Mucosa of stomach (tissue), 1 donor: ENCODE measurements around the gene MATN1.

Source experiments
- H3K27me3 ChIP-seq: one replicate; pipeline ENCODE4 v1.7.0; 2013; ENCODE audit warnings: mild to moderate bottlenecking, low read length; ENCODE audit not compliant: control insufficient read depth, insufficient read depth
- H3K36me3 ChIP-seq: one replicate; pipeline ENCODE4 v1.7.0; 2013; ENCODE audit warnings: low read length; ENCODE audit not compliant: control insufficient read depth, insufficient read depth
- H3K4me1 ChIP-seq: one replicate; pipeline ENCODE4 v1.7.0; 2013; ENCODE audit warnings: mild to moderate bottlenecking, low read length; ENCODE audit not compliant: control insufficient read depth, insufficient read depth
- H3K4me3 ChIP-seq: one replicate; pipeline ENCODE4 v1.7.0; 2013; ENCODE audit warnings: low read length
- H3K9ac ChIP-seq: one replicate; pipeline ENCODE4 v1.7.0; 2013; ENCODE audit warnings: mild to moderate bottlenecking, low read length, moderate library complexity
- H3K9me3 ChIP-seq: one replicate; pipeline ENCODE4 v1.7.0; 2013; ENCODE audit warnings: mild to moderate bottlenecking, low read length, moderate library complexity; ENCODE audit not compliant: control insufficient read depth
- donor health status: Pancreatic carcinoma.

The MATN1 gene

DNA sequence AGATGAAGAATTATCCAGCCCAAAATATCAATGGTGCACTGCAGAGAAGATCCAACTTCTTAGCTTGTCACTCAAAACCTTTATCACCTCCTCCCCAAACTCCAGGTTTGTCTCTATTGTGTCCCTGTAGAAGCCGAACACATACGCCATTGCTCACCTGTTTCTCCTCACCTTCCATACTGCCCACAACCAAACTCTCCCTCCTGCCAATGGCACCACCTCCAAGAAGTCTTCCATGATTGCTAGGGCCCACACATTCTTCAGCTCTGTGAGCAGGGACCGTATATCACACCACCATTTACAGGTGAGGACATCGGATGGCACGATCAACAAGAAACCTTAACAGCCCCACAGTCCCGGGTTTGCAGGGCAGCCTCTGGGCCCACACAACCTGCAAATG, 31.9 kb upstream of the MATN1 start:
- peaks cover 4% of the 10 kb centered on the region for H3K27me3 ChIP-seq
- no peaks in the 10 kb centered on the region for H3K9me3 ChIP-seq
- H3K9ac ChIP-seq = no peak overlapping the region
- no peaks in the 10 kb centered on the region for H3K4me1 ChIP-seq
- no peak overlapping the region for H3K4me3 ChIP-seq
- no peaks in the 10 kb centered on the region for H3K36me3 ChIP-seq

DNA sequence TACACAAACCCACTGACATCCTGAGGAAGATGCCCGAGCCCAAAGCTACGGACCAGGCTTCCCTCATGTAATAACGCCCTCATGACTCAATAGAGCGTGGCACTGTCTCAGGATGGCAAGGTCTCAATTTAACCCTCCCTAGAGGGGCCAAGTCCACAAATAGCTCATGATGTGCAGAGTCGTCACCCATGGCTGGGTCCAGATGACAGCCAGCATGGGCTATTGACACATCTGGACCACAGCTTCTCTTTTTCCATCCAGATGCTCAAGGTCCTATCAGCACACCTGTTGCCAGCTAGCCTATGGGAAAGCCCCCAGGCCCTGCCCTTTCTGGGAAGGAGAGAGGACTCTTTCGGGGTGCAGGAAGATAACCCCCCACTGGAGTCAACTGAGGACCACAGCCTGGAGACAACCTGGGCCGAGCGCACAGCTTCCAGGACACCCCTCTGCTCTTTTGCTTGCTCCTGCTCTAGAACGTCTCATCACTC, 31.3 kb upstream of the MATN1 start:
- no peaks in the 10 kb centered on the region for H3K9me3 ChIP-seq
- no peak overlapping the region for H3K9ac ChIP-seq
- no peak overlapping the region for H3K4me3 ChIP-seq
- no peaks in the 10 kb centered on the region for H3K36me3 ChIP-seq
- no peaks in the 10 kb centered on the region for H3K4me1 ChIP-seq
- peaks cover 4% of the 10 kb centered on the region for H3K27me3 ChIP-seq

DNA sequence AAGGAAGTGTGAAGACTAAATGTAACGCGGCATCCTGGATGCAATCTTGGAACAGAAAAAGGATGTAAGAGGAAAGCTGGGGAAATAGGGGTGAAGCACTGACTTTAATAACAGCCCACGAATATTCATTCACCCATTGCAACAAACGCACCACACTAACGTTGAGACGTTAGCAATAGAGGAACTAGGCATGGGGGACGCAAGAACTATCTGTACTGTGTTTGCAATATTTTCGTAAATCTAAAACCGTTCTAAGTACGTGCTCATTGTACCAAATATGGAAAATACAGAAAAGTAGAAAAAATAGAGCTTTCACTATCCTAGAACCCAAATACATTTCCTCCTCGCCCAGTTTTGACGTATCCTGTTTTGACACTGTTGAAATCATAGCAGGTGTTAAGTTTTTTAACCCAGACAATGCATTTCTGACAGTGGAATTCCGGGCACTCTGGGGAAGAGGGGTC, 30.3 kb upstream of the MATN1 start:
- no peak overlapping the region for H3K4me3 ChIP-seq
- H3K9me3 ChIP-seq = no peaks in the 10 kb centered on the region
- H3K4me1 ChIP-seq = no peaks in the 10 kb centered on the region
- peaks cover 4% of the 10 kb centered on the region for H3K27me3 ChIP-seq
- no peak overlapping the region for H3K9ac ChIP-seq
- H3K36me3 ChIP-seq = no peaks in the 10 kb centered on the region

DNA sequence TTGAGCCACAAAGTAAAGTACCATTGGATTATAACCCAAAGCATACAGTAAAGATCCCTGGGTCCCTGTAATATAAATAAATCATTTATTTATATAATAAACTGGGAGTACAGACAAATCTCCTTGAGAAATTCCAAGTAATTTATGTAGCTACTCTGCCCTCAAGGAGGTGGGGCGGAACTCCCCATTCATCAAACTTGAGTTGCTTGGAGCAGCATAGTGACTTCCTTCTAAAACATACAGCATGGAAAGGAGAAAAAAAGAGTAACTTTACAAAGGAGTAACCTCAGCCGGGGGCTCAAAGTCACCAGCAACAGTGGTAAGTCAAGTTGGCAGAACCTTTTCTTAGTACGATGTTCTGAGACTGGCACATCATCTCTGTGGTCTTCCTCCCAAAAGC, 29.7 kb upstream of the MATN1 start:
- H3K4me1 ChIP-seq = peaks cover 4% of the 10 kb centered on the region
- no peak overlapping the region for H3K9ac ChIP-seq
- no peaks in the 10 kb centered on the region for H3K36me3 ChIP-seq
- H3K4me3 ChIP-seq = no peak overlapping the region
- H3K27me3 ChIP-seq = peaks cover 4% of the 10 kb centered on the region
- H3K9me3 ChIP-seq = no peaks in the 10 kb centered on the region

DNA sequence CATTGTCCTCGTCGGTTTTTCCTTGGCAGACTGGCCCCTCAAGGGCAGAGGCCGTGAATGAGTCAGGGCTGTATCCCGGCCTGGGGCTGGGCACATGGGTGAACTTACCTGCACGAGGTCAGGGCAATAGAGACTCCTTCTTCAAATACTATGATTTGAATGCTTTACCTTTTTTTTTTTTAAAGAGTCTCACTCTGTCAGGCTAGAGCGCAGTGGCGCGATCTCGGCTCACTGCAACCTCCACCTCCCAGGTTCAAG, 29.2 kb upstream of the MATN1 start:
- Histone ChIP-seq H3K9me3 (no peaks in the 10 kb centered on the region), H3K27me3 (peaks cover 4% of the 10 kb centered on the region), H3K36me3 (no peaks in the 10 kb centered on the region), H3K9ac (no peak overlapping the region), H3K4me3 (no peak overlapping the region), H3K4me1 (peaks cover 7% of the 10 kb centered on the region)

DNA sequence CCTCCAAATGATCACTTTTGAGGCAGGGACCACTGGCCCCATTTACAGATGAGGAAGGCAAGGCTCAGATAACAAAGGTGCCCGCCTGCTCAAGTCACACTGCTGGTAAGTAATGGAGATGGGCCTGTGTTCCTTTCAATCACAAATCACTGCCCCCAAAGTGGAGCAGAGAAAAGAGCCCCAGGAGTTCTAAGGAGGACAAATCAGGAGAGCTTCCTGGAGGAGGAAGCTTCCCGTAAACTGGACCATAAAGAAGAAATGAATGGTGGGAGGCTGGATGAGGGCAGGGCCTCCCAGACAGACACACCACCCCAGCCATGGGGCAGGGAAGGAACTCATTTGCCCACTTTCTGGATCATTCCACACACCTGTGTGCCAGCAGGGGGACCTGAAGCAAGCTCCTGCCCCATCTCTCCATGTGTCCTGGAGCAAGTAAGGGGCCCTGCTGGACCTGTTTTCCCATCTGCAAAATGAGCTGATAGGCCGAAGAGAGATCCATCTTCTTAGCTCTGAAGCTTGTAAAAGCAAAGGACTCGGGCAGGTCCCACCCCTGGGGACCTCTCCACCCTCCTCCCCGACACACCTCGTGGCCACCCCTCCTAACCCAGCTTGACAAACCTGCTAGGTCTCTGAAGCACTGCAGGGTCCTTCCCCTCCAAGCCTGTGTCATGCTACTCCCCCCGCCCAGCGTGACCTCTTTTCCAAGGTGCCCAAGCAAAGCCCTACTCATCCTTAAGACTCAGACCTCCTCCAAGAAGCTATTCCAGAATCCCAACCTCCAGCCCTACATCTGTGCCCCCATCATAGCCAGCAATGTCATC, 28.7 kb upstream of the MATN1 start:
- H3K9me3 ChIP-seq = no peaks in the 10 kb centered on the region
- no peak overlapping the region for H3K9ac ChIP-seq
- peaks cover 4% of the 10 kb centered on the region for H3K27me3 ChIP-seq
- H3K4me1 ChIP-seq = peaks cover 7% of the 10 kb centered on the region
- H3K36me3 ChIP-seq = no peaks in the 10 kb centered on the region
- H3K4me3 ChIP-seq = no peak overlapping the region

DNA sequence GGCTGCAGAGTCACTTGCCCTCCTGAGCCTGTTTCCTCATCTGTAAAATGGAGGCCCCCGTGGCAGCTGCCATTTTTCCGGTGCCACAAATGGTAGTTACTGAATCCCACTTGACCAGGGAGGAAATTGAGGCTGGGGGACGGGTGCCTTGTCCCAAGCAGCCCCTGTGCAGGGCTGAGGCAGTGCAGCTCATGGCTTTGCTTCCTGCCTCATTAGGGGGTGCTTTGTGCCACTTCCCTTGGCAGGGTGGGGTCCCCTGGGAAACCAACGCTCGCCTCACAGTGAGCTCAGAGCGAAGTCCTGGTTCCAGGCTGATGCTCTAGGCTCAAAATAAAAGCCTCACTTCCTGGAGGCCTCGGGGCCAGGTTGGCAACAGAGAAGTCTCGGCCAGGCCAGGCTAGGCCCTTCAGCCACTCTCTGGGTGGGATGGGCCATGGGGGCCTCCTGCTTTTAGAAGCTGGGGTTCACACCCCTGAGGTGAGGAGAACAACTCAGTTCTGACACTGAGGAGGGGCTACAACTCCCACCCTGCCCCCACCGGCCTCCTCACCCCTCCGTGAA, 27.4 kb upstream of the MATN1 start:
- peaks cover 19% of the 10 kb centered on the region for H3K4me1 ChIP-seq
- H3K27me3 ChIP-seq = peaks cover 4% of the 10 kb centered on the region
- no peak overlapping the region for H3K4me3 ChIP-seq
- no peaks in the 10 kb centered on the region for H3K9me3 ChIP-seq
- no peaks in the 10 kb centered on the region for H3K36me3 ChIP-seq
- no peak overlapping the region for H3K9ac ChIP-seq

DNA sequence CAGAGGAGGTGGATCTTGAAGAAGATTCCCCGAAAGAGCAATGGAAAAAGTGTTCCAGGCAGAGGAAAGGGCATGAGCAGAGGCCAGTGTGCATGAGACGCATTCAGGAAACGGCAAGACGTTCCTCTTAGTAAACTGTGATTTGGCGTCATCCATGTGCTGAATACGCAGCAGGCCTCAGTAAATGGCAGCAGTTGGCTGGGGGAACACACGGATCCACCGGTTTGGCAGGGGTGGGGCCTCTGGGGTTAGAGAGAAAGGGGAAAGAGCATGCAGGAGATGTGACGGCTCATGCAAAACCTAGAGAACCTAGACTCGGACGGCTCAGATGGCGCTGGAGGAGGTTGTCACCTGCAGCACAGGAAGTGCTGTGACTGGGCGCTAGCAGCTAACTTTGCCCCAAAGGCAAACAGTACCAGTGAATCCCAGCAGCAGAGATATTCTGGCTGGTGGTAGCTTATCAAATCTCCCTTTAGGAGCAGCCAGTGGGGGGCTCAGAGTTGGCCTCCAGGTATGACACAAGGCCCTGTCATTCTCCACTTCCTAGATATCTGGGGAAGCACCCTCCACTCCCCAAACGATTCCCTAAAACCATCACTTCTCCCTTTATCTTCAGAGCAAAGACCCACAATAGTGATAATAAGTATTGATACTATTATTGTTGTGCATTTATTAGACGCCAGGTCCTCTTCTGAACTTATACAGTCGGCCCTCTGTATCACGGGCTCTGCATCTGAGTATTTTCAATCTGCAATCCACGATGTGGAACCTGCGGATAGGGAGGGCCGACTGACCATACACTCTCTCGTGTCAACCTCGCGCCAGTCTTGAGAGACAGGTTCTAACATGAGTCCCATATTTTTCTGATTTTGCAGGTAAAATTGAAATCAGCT, 26.6 kb upstream of the MATN1 start:
- H3K4me3 ChIP-seq = no peak overlapping the region
- H3K4me1 ChIP-seq = peaks cover 24% of the 10 kb centered on the region
- H3K9me3 ChIP-seq = no peaks in the 10 kb centered on the region
- H3K9ac ChIP-seq = no peak overlapping the region
- H3K27me3 ChIP-seq = peaks cover 4% of the 10 kb centered on the region
- H3K36me3 ChIP-seq = no peaks in the 10 kb centered on the region

DNA sequence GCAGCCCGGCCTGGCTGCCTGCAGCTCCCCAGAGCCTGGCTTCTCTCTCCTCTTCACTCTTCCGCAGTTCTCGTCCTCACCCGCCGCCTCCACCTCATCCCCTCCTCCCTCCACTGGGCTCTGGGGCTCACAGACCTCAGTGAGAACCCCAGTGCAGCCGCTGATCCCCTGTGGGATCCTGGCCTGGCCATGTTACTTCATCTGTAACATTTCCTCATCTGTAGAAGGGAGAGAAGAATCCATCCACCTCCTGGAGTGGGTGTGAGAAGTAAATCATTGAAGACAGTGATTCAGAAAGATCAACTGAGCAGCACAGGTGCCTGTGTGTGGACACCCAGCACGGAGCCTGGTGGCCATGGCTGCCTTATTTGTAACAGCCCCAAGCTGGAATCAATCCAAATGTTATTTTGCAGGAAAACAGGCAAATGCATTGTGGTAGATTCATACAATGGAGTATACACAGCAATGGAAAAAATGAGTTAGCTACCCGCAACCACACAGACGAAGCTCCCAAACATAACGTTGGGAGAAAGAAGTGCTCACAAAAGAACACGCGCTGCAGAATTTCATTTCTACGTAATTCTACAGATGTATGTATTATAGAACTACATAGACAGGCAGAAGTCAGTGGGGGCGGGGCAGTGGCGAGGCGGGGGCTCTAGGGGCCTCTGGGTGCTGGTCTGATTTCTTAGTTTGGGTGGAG, 25.5 kb upstream of the MATN1 start:
- H3K4me1 ChIP-seq = peaks cover 24% of the 10 kb centered on the region
- no peak overlapping the region for H3K4me3 ChIP-seq
- H3K36me3 ChIP-seq = no peaks in the 10 kb centered on the region
- H3K9ac ChIP-seq = no peak overlapping the region
- no peaks in the 10 kb centered on the region for H3K9me3 ChIP-seq
- H3K27me3 ChIP-seq = no peaks in the 10 kb centered on the region

DNA sequence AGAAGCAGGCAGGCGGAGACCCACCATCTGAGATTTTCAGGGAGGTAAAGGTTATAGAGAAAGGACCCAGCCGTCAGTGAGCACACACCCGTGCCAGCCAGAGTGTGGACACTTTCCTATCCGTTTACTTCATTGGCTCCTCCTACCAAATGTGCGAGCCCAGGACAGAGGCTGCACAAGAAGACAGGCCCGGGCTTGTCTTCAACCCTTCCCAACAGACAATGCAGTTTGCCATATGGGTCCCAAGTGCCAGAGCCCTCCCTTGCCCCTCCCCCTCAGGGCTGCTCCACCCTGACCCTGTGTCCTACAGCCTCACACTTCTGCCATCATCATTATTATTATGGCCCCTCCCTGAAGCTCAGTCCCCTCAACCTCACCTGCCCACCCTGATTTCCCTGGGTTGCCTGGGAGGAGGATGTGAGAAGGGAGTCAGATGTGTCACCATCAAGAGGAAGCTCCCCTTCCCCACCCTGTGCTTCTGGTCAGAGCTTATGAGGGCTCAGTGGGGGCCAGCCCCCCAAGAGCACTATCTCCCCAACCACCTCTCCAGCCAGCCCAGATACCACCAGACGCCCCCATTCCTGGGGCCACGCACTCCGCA, 24.8 kb upstream of the MATN1 start:
- Histone ChIP-seq H3K9ac (no peak overlapping the region), H3K9me3 (no peaks in the 10 kb centered on the region), H3K4me3 (no peak overlapping the region), H3K4me1 (peaks cover 24% of the 10 kb centered on the region), H3K36me3 (no peaks in the 10 kb centered on the region), H3K27me3 (no peaks in the 10 kb centered on the region)
